Measurements from ENCODE around the gene ATF5. TPM values are rescaled to one million over a fixed set of nuclear protein-coding genes. Genes with fewer than 3 reads are reported as not detected.

ATF5 gene
- total and polyA plus RNA-seq, 2 donors (not counting 1 experiment from before 2014, with no cell fraction given), result 9.0 to 37.6 TPM

GRCh38 chr19:49918089-49918488 lies 10.9 kb upstream of the ATF5 start:
- WGBS (ENCODE audit: insufficient coverage), result 100% methylated on average over 5 of the region's 8 CpGs
- H3K36me3 ChIP-seq (replicated peaks in 1 of 2; ENCODE audit: control extremely low read depth in 1 of 2, control insufficient read depth in 1 of 2, extremely low read depth in 1 of 2, insufficient read depth in 2 of 2, low read length in 1 of 2), result peaks cover 0 to 54% of the 10 kb centered on the region in 2 experiments
- no peaks in the 10 kb centered on the region for H3K9me3 Mint-ChIP-seq (ENCODE audit: insufficient read depth)
- H3K27ac Mint-ChIP-seq, result peak overlapping the region; percentile 95
- peaks cover 0 to 3% (median 0%) of the 10 kb centered on the region in 3 donors for H3K9me3 ChIP-seq (ENCODE audit: control extremely low read depth in 1 of 3, control insufficient read depth in 2 of 3, insufficient read depth in 1 of 3, low read length in 2 of 3)
- ChIA-PET POLR2A (interaction anchor here (1.4 to 4.9 kb wide), 3 partner anchors 10 to 25 kb away, joined by 3 to 28 read pairs (median 4); partner anchors contain the start of genes ATF5 and NUP62), CTCF (interaction anchor here (0.6 to 3.4 kb wide), 8 partner anchors 11 to 696 kb away, joined by 3 to 17 read pairs (median 5); partner anchors contain the start of genes ATF5, IL4I1 and NUP62)
- no peak overlapping the region for H3K4me3 ChIP-seq (ENCODE audit: control extremely low read depth in 1 of 5, extremely low read depth in 1 of 5, insufficient read depth in 1 of 5, low read depth in 2 of 5, low read length in 4 of 5)
- no peak overlapping the region for H3K9ac ChIP-seq (ENCODE audit: low read length)
- peaks cover 65% of the 10 kb centered on the region for H4K20me1 ChIP-seq (ENCODE audit: control insufficient read depth, insufficient read depth, low read length, poor library complexity, severe bottlenecking)
- H3K27ac ChIP-seq (ENCODE audit: low read length in 2 of 2), result no peak overlapping the region
- H3K4me1 ChIP-seq (ENCODE audit: control insufficient read depth in 2 of 2, insufficient read depth in 2 of 2, low read length in 2 of 2), result peaks cover 0 to 6% of the 10 kb centered on the region in 2 donors
- no peak for ATAC-seq (ENCODE audit: low read depth)
- intact Hi-C loops (cut with micrococcal nuclease), result no loop called here
- no peaks in the 10 kb centered on the region for H3K27me3 ChIP-seq (replicated peaks in 1 of 4; ENCODE audit: control extremely low read depth in 1 of 4, control insufficient read depth in 3 of 4, insufficient read depth in 4 of 4, low read length in 3 of 4)
- H3K4me2 ChIP-seq (replicated peaks; ENCODE audit: low read depth, low read length, poor library complexity, severe bottlenecking), result no peak overlapping the region
- no peak for DNase-seq
- peaks cover 85% of the 10 kb centered on the region for H3K79me2 ChIP-seq (ENCODE audit: control insufficient read depth, insufficient read depth, low read length)
- no peak for TF ChIP-seq EZH2 (IDR thresholded peaks at IDR 0.05; ENCODE audit: borderline replicate concordance, insufficient read depth, low read depth, low read length, poor library complexity, severe bottlenecking)
- TF ChIP-seq, protein P1, sequence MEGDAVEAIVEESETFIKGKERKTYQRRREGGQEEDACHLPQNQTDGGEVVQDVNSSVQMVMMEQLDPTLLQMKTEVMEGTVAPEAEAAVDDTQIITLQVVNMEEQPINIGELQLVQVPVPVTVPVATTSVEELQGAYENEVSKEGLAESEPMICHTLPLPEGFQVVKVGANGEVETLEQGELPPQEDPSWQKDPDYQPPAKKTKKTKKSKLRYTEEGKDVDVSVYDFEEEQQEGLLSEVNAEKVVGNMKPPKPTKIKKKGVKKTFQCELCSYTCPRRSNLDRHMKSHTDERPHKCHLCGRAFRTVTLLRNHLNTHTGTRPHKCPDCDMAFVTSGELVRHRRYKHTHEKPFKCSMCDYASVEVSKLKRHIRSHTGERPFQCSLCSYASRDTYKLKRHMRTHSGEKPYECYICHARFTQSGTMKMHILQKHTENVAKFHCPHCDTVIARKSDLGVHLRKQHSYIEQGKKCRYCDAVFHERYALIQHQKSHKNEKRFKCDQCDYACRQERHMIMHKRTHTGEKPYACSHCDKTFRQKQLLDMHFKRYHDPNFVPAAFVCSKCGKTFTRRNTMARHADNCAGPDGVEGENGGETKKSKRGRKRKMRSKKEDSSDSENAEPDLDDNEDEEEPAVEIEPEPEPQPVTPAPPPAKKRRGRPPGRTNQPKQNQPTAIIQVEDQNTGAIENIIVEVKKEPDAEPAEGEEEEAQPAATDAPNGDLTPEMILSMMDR (IDR thresholded peaks at IDR 0.05), result no peak
- H2AFZ ChIP-seq (ENCODE audit: insufficient read depth, low read depth, low read length, poor library complexity, severe bottlenecking), result no peak overlapping the region
- H3K4me3 Mint-ChIP-seq, result peak overlapping the region; percentile 41
- peaks cover 54% of the 10 kb centered on the region for H3K4me1 Mint-ChIP-seq
- no peaks in the 10 kb centered on the region for H3K27me3 Mint-ChIP-seq

DNA sequence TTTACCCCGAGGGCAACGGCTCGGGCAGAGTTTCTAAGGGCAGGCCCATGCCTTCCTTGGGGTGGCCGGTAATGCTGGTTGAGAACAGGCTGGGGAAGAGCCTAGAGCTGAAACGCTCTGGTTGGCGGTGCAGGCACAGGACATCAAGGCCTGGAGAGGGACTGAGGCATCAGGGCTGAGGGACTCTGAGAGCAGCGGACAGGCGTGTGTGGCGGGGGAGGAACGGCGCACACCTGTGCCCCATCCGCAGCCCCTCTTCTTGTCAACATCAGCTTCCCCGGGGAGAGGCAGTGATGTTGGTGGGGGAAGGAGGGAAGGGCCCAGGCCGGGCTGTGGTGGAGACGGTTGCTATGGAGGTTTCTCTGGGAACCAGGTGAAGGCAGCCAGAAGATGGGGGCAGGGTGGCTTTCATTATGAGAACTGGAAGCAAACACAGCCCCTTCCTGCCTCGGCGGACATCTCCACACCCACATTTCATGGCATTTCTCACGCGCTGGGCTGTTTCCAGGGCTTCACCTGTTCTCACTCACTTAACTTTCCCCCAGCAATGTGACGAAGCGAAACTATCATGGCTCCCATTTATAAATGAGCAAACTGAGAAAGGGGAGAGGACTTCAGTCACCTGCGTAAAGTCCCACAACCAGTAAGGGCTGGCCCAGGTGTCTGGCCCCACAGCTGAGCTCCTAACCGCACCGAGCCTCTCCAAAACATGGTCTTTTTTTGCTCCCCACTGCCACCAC lies 8.2 kb upstream of the ATF5 start:
- H3K36me3 ChIP-seq (replicated peaks in 1 of 2; ENCODE audit: control extremely low read depth in 1 of 2, control insufficient read depth in 1 of 2, extremely low read depth in 1 of 2, insufficient read depth in 2 of 2, low read length in 1 of 2), result peaks cover 1 to 54% of the 10 kb centered on the region in 2 experiments

More for the DNA sequence above, 8.2 kb upstream of the ATF5 start:
- Mint-ChIP-seq H3K4me3 (peak overlapping the region; percentile 32), H3K4me1 (peaks cover 59% of the 10 kb centered on the region), H3K27ac (peak overlapping the region; percentile 72), H3K9me3 (ENCODE audit: insufficient read depth) (no peaks in the 10 kb centered on the region), H3K27me3 (no peaks in the 10 kb centered on the region)
- Histone ChIP-seq H3K4me1 (ENCODE audit: control insufficient read depth in 2 of 2, insufficient read depth in 2 of 2, low read length in 2 of 2) (peaks cover 0 to 18% of the 10 kb centered on the region in 2 donors), H3K27me3 (replicated peaks in 1 of 4; ENCODE audit: control extremely low read depth in 1 of 4, control insufficient read depth in 3 of 4, insufficient read depth in 4 of 4, low read length in 3 of 4) (no peaks in the 10 kb centered on the region), H3K9me3 (ENCODE audit: control extremely low read depth in 1 of 3, control insufficient read depth in 2 of 3, insufficient read depth in 1 of 3, low read length in 2 of 3) (peaks cover 0 to 3% (median 0%) of the 10 kb centered on the region in 3 donors), H3K79me2 (ENCODE audit: control insufficient read depth, insufficient read depth, low read length) (peaks cover 97% of the 10 kb centered on the region), H2AFZ (ENCODE audit: insufficient read depth, low read depth, low read length, poor library complexity, severe bottlenecking) (no peak overlapping the region), H4K20me1 (ENCODE audit: control insufficient read depth, insufficient read depth, low read length, poor library complexity, severe bottlenecking) (peaks cover 83% of the 10 kb centered on the region), H3K4me2 (replicated peaks; ENCODE audit: low read depth, low read length, poor library complexity, severe bottlenecking) (no peak overlapping the region), H3K9ac (ENCODE audit: low read length) (no peak overlapping the region), H3K27ac (ENCODE audit: low read length in 2 of 2) (peak overlapping the region in 1 of 2 donors; percentile 23), H3K4me3 (ENCODE audit: control extremely low read depth in 1 of 5, extremely low read depth in 1 of 5, insufficient read depth in 1 of 5, low read depth in 2 of 5, low read length in 4 of 5) (no peak overlapping the region)
- intact Hi-C loops (cut with micrococcal nuclease), result loop anchor here (10.0 kb wide), 1 partner anchor 884 kb away; no protein-coding TSS in a partner anchor
- no peak for DNase-seq
- CTCF ChIA-PET, result interaction anchor here (0.8 to 1.2 kb wide), 2 partner anchors 10 to 73 kb away, joined by 3 to 4 read pairs; no protein-coding TSS in a partner anchor
- POLR2A ChIA-PET, result interaction anchor here (4.9 kb wide), 1 partner anchor 8 kb away, joined by 28 read pairs; the partner anchor contains the start of genes ATF5 and NUP62
- TF ChIP-seq EZH2 (IDR thresholded peaks at IDR 0.05; ENCODE audit: borderline replicate concordance, insufficient read depth, low read depth, low read length, poor library complexity, severe bottlenecking), result no peak
- TF ChIP-seq, protein P1 (IDR thresholded peaks at IDR 0.05), result no peak
- WGBS (ENCODE audit: insufficient coverage), result 90% methylated on average over 18 of the region's 24 CpGs
- ATAC-seq (ENCODE audit: low read depth), result no peak

Measured in B cell (primary cell).